CD4-positive, alpha-beta T cell treated with Interleukin-4 for 1 hour (primary cell): ENCODE results near the gene SLC35F4.
"Not testable (repeated sequence)": the region's sequence is repeated elsewhere in the genome, so short reads cannot be mapped to it uniquely, and the experiment has no call there.

Experiments
- DNase-seq, 2 donors: peaks; one replicate each; pipeline ENCODE4 v3.0.0-alpha.2; 2020 to 2022

SLC35F4 gene

DNA sequence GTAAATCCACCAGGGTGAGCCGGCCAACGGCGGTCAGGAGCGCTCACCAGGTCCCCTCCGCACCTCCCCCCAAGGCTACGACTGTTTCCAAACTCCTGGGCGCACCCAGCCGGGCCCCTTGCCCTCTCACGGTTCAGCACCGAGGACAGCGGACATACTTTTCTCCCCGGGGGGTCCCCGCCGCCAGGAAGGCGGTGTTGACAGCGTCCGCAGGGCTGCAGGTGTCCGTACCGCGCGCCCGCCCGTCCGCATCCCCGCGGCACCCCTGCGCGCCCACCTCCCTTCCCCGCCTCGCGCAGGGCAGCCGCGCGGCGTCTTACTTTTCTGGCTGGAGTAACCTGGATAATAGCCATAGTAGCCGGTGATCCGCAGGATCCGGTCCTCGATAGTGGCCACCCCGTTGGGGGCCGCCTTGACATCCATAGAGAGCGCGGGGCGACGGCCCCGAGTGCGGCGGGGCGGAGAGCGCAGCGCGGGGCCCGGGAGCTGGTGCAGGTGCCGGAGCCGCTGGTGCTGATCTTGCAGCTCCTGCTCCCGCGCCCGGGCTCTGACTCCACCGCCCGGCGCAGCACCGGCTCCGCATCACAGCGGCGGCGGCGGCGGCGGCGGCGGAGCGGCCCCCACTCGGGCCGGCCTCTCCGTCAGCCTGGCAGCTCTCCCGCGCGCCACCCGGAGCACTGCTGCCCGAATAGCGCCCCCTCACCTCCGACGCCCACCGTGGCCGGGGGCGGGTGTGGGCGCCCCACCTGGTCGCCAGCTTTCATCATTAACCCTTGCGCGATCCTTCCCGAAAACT lies at the start of gene SLC35F4:
Gene SLC35F4 (minus strand): TSS at position 690 of the 796 bp plus-strand sequence.
- no peak for DNase-seq

DNA sequence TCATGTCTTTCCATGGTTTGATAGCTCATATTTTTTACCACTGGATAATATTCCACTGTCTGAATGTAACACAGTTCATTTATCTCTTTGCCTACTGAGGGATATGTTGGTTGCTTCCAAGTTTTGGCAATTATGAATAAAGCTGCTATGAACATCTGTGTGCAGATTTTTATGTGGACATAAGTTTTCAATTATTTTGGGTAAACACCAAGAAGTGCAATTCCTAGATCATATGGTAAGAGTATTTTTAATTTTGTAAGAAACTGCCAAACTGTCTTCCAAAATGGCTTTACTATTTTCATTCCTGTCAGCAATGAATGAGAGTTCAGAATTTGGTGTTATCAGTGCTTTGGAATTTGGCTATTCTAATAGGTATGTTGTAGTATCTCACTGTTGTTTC lies 43.7 kb upstream of the SLC35F4 start:
- DNase-seq: no peak

DNA sequence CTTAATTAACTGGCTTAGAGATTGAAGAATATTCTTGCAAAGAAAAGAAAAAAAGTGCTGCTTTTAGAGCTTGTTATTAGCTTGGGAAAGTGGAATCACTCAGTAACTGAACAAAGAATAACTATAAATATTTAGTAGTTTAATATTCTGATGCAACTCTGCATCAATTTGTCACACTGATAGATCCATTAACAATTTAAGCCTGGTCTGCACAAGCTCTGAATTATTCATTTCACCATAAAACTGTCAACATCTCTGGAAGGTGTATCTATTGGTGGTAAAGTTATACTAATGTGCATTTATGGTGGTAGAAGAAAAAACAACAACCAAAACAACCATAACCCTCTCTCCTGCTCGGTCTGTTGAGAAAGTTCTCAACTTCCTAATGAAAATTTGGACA lies 38.1 kb upstream of the SLC35F4 start:
- no peak for DNase-seq

DNA sequence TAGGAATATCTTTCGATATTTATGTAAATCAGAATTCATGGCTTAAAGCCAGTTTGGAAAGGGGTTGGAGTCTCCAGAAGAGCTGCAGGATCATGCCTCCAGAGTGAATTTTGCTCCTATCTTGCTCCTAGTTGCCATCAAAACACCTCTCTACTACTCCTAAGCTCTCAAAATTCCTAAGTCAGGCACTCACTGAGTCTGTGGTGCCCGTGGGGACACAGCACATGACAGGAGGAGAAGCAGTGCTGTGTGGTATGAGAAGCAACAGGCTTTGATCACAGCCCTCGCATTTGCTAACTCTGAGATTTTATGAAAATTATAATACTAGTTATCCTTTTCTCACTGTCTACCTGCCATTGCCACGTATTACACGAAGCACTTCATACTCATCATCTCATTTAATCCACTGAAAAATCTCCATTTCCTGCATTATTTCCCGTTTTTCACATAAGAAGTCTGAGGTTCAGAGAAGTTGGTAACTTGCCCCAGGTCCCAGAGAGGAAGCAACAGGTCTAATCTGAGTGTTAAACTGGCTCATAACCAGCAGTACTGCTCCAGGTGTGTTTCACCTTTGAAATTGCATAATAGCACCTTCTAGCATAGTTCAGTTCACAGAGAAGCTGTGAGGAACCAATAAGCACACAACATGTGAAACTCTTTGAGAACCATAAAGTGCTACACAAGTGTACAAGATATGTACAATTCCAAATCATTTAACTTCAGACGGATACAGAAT lies 33.1 kb upstream of the SLC35F4 start:
- DNase-seq: no peak

DNA sequence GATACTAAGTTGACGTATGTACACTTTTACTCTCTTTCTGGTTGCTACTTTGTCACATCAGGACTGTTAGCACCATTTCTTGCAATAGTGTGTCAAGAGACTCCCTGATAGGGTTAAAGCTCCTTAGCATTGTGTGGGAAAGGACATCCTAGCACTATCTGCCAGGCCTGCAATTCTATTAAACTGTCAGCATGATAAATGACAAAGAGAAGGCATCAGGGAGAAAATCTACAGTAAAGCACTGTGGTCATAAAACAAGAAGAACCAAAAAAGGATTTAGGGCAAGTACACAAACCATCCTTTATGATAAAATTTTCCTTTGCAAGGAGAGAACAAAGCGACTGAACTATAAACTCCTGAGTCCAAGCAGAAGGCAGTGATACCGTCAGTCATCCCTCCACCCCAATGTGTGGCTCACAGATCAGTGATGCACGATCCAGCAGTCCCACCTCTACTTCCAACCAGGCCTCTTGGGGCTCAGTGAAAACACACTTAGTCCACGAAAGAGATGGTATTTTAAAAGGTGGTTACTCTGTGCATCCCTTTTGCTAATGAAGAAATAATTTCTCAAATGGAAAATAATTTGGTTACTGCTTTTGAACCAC lies 31.4 kb upstream of the SLC35F4 start:
- DNase-seq: no peak

DNA sequence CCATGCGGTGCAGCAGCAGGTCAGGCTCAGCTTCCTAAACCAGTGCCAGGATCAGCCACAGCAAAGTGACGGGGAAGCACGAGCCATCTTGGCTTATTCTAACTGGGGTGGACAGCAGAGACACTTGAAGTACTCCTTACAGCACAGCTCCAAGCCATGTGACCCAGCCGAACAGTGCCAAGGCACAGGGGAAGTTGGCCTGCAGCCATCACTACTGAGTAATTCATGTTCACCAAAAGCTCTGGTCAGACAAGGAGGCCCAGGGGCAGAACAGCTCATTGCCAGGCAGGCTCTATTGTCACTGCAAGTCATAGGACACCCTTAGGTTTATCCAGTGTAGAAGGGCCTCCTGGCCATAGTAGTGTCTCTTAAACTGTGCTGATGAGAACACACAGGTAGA lies 23.4 kb upstream of the SLC35F4 start:
- no peak for DNase-seq

DNA sequence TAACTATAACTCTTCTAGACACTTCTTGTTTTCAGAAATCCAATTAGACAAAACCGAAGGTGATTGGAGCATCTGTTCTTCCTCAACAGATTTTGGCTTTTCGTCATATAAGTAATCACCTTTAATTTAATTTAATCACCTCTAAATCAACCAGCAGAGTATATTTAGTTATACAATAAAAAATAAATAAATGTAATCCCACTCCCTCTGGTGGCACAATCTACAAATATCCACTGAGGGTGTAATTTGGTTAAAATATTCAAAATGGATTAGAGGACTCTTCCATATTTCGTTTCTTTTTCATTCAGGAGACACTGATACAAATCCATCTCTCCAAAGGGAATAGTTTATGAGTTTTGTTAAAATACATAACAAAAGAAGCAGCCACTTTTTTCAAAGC lies 18.3 kb upstream of the SLC35F4 start:
- DNase-seq: no peak

DNA sequence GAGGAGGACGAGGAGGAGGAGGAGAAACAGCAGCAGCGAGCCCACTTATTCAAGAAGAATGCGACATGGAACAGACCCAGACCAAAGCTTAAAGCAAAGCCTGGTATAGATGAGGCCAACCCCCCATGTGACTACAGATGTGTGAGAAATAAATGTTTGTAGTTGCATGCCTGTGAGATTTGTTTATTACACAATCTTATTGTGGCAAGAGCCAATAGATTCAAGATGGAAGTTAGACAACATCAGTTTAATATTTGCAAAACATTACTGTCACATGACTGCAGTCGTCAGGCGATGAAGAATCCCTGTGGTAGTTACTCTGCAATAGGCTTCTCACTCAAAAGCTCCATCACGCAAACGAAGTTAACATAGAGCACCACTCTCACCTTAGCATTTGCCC lies 17.2 kb upstream of the SLC35F4 start:
- no peak for DNase-seq

DNA sequence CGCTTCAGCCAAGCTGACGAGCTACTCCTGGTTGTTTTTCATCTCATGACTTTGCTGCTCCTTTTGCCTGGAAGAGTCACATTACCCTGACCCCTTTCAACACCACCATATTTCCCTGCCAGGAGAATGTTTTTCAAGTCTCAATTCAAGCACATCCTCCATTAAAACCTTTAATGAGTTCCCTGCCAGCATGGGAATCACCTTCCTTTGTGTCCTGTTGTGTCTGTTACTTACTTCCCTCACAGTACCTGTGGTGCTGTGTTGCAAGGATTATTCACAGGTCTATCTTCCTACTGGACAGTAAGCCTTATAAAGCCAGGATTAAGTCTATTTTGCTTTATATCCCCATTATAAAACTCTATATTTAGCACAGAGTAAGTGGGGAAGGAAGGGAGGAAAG lies 13.6 kb upstream of the SLC35F4 start:
- no peak for DNase-seq

DNA sequence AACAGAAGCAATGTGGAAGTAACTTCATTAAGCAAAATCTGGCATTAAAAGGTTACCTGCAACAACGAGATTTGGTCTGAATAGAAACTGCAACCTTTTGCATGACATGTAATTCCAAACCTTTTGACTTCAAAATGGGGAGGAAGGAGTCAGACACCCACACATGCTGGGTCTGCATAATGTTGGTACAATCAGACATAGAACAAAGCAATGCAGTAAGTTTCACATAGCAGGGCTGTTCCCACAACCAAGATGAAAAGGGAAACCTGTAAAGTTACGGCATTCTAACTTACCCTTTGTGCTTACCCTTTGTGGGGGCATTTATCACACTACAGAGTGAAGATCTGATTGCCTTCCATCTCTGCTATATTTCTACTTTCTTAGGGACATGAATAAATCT lies 10.1 kb upstream of the SLC35F4 start:
- DNase-seq: no peak

DNA sequence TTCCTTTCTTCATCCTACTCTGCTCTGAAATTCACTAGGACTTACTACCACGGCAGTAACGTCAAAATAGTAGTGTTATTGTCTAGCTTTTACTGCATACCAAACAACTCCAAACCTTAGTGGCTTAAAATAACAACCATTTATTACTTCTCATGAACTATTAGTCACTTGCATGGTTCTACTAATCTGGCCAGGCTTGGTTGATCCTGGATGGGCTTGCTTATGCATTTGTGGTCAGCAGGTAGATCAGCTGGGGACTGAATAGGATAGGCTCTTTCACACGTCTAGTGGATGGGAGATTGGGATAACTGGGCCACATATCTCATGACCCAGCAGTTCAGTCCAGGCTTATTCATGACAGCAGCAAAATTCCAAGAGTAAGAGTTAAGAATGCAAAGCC lies 9.4 kb upstream of the SLC35F4 start:
- no peak for DNase-seq

DNA sequence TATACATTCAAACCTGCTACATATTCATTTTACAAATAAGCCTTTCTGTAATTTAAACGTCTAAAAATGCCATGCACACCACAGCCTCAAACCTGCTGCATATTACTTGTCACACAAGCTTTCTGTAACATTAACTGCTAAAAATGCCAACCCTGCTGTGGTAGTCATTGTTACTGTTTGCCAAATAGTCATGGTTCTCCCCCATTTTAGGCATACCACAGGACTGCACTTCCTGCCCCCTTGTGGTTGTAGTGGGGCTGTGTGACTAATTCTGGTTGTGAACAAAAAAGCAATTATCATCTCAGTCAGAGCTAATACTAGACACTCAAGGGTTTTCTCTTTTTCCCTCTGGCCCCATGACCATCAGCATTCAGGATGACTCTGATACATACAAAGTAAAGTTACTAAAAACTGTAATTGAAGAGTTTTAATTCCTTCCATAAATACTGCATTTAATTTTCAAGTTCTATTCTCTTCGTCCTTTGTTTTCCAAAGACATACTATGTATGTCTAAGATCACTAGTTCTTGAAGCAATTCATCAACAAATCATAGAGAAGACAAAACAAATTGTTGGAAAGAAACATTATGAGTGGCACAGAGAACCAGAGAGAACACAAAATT lies 5.7 kb upstream of the SLC35F4 start:
- no peak for DNase-seq

DNA sequence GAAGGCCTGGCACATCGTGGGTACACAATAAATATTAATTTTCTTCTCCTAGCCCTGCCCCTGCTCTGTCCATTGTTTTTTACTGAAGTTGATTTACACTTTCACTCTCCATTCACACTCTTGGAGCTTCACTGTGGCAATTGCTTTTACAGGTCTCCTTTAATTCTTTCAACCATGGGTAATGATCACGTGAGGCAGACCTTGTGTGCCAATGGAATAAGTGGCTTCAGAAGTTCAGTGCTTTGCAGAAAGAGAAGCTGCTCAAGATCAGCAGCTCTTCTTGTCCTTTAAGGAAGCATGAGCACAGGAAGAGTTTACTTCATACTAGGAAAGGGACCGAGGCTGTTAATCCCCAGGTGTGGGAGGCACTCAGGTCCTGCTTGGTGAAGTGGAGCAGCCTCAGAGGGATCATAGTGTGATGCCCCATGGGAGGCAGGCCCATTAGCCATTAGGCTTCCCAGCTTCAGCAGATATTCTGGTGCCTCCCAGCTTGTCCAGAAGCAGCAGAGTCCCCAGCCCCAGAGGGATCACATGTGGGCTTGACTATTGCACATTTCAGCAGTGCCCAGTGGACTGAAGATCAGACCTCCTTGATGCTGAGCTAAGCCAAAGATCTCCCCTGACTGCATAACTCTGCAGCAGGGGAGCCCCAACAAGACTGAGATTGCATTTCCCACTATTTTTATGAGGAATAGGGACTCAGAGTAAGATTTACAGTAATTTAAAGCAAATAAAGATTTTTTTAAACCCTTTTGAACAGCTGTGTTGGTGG lies 5.0 kb upstream of the SLC35F4 start:
- no peak for DNase-seq

DNA sequence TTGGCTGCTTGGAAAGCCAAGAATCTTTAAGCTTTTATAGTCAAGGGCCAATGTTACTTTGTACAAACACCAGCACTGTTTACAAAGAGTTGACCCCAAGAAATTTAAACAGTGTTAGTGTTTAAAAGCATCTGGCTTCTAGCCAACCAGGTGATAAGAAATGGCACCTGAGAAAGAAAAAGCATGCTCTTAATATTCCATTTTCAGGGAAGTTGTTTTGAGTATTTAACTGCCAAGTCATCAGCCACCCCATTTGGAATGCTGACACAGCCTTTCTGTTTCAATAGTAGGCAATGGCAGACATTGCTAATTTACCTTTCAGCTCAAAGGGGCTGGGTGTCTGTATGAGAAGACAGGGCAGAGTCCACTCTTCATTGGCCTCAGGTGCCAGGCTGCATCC lies 3.7 kb upstream of the SLC35F4 start:
- DNase-seq: no peak

DNA sequence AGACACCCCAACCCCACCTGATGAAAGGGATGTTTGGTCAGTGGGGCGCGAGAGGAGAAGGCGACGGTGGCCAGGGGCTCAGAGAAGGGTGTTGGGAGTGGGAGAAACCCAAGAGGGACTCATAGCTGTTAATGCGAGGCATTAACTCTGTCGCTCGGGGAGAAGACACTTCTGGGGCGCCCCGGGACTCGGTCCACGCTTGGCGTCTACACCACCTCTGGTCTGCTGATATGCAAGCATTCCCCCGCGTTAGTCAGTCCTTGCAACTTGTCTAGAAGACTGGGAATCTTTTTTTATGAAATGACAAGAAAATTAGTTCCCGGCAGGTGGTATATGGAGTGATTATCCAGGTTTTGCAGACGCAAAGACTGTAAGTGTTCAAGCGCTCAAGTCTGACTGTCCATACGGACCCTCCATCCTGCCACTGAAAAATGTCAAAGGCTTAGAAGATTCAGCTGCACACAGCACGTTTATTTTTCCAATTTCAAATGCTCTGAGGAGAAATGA lies 360 bp upstream of the SLC35F4 start:
- DNase-seq: no peak

DNA sequence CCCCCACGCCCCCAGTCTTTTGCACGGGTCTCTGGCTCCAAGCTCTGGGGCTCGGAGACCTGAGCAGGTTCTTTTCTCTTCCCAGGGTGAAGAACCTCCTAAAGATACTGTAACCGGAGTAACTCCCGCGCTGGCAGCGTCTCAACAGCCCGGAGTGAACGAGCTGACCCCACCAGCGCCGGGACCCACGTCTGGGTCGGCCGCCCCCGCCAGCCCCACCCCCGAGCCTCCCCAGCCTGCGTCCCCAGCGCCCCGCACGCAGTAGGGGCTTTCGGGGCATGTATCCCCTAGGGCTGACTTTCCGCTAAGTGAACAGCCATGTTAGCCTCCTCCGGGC lies 858 bp downstream of the SLC35F4 start:
- DNase-seq: no peak

DNA sequence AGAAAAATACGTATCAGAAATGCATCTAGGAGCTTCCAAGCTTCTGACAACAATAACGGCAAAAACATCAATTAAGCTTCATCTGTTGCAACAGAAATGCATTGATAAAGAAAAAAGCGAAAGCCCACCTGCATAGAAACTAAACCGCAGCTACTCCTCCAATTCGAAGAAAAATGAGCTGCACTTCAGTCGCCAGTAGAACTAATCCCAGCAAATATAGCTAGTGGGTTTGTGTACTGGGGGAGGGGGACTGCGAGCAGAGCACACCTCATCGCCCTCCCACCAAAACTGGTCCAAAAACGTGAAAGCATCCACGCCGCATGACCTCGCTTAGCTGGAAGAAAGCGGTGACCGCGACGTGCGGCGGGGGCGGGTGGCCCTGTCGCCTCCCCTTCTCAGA lies 1.2 kb downstream of the SLC35F4 start:
- no peak for DNase-seq

DNA sequence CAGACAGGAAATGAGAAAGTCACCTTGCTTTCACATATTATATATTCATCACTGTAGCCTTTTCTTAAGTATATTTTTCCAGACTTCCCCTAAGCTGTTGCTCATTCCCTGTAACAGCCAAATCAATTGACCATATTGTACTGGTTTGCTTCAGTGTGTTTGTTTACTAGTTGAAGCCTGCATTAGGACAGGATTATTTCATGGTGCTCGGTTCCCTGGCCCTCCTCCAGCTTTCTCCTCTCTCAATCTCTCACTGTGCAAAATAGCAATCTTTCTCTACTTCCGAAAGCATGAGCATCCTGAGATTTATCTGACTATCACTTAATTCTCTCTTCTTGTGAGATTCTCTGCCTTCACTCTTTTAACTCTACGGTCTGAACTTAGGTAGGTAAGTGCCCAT lies 2.4 kb downstream of the SLC35F4 start:
- no peak for DNase-seq

DNA sequence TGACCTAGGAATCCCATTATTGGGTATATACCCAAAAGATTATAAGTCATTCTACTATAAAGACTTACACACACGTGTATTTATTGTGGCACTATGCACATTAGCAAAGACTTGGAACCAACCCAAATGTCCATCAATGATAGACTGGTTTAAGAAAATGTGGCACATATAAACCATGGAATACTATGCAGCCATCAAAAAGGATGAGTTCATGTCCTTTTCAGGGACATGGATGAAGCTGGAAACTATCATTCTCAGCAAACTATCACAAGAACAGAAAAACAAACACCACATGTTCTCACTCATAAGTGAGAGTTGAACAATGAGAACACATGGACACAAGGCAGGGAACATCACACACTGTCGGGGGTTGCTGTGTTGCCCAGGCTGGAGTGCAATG lies 10.2 kb downstream of the SLC35F4 start:
- not testable (repeated sequence) for DNase-seq

DNA sequence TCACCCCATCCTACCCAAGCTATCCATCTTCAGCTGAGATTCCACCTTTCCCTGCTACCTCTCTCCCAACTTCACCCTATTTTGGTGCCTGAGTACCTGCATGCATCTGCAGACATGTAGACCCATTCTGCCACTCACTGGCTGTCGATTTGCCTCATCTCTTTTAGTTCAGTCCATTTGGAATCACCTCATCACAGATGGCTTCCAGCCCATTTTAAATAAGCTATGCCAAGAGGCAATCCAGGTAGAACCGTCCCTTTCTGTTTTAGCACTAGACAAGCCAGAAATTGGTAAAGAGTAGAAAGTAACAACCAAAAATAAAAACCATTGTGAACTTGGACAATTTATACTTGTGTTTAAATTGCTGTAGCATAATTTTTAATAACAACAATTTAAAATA lies 11.3 kb downstream of the SLC35F4 start:
- no peak for DNase-seq

DNA sequence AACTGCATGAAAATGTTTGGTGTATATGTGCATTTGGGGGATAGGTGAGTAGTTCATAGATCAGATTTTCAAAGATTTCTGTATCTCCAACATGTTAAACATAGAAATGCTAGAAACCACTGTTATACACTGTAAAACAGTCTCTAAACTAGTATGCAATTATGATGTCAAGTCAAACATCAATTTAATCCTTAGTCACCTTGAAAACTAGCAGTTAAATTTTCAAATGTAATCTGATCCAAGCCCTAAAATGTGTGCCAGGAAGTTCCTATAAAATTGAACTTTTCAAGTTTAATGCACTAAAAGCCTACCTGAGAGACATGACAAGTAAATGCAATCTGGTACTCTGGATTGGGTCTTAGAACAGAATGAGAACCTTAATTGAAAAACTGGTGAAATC lies 14.5 kb downstream of the SLC35F4 start:
- DNase-seq: no peak

DNA sequence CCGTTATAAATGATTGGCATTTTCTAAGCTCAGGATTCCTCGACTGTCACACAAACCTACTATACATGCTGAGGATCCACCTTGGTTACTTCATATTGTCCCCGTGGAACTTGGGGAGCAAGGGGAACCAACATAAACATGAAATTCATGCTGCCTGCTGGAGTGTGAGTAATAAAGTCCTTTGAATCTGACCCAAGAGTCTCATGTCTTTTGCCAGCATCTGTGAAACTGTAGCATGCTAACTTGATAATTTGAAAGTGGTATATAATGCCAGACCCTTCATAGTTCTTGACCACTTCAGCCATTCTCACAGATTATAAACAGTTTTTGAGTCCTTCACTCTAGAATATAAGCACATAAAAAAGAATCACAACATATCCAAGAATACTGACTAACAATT lies 17.1 kb downstream of the SLC35F4 start:
- no peak for DNase-seq

DNA sequence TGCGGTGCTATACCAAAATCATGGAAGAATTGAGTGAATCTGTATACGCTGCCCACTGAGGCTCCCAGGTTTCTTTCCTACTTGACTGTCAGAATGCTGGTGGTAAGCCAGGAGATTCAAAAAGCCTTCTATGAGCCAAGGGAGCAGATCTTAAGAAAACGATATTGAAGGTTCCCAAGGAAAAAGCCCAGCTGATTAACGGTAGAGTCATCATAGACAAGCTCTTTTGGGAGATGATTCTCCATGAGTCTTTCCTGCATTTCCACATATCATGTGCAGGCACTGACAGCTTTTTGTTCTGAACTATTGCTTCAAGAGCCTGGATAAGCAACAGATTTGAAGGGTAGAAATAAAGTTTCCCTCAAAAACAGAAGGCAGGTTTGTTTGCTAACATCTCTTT lies 17.5 kb downstream of the SLC35F4 start:
- no peak for DNase-seq
